H1 (cell line): ENCODE data around the gene OTOGL. TPM values are rescaled to one million over a fixed set of nuclear protein-coding genes. Genes with fewer than 3 reads are reported as not detected.

Source experiments
- ASH2L ChIP-seq: fragments of 200-600, 300-600 bp; sonication (generic); IDR thresholded peaks from one replicate; pipeline ENCODE4 v1.7.1; 2017; ENCODE audit warnings: low read length
- BACH1 ChIP-seq: IDR thresholded peaks from 2 replicates; pipeline ENCODE4 v1.6.1; 2012; ENCODE audit warnings: low read length, improper control_type of control experiment
- CHD7 ChIP-seq: fragments of 300-600 bp; sonication (generic); IDR thresholded peaks from 2 replicates; pipeline ENCODE4 v1.7.1; 2012; ENCODE audit warnings: low read length, moderate library complexity, mild to moderate bottlenecking, inconsistent platforms; ENCODE audit not compliant: insufficient replicate concordance
- PHF8 ChIP-seq: fragments of 200-600 bp; sonication (generic); conservative IDR thresholded peaks from 2 replicates; pipeline ENCODE4 v1.7.1; 2012; ENCODE audit warnings: low read depth, mild to moderate bottlenecking, inconsistent platforms, low read length, moderate library complexity
- POLR2A ChIP-seq, 2 experiments: IDR thresholded peaks; 1 replicate in 1 of 2; 2 replicates in 1 of 2; pipeline ENCODE4 v1.6.1; 2011; ENCODE audit warnings: low read depth in 2 of 2, low read length in 2 of 2, mild to moderate bottlenecking in 2 of 2; ENCODE audit errors: control extremely low read depth in 1 of 2
- POU5F1 ChIP-seq: IDR thresholded peaks from 2 replicates; pipeline ENCODE4 v1.6.1; 2011; ENCODE audit warnings: low read depth, mild to moderate bottlenecking, low read length, moderate library complexity
- SIN3A ChIP-seq, 2 experiments: IDR thresholded peaks in 1 of 2; conservative IDR thresholded peaks in 1 of 2; 2 replicates each; pipeline ENCODE4 v1.6.1; 2011 to 2012; ENCODE audit warnings: low read length in 2 of 2, improper control_type of control experiment in 1 of 2, low read depth in 1 of 2, mild to moderate bottlenecking in 1 of 2
- SP4 ChIP-seq: IDR thresholded peaks from 2 replicates; pipeline ENCODE4 v1.6.1; 2012; ENCODE audit warnings: low read length, inconsistent platforms
- TCF12 ChIP-seq: IDR thresholded peaks from 2 replicates; pipeline ENCODE4 v1.6.1; 2011; ENCODE audit warnings: low read depth, mild to moderate bottlenecking, low read length
- ZNF274 ChIP-seq: IDR thresholded peaks from 2 replicates; pipeline ENCODE4 v1.7.0; 2012; ENCODE audit warnings: low read length, borderline replicate concordance; ENCODE audit errors: extremely low read depth
- polyA plus RNA-seq, 7 experiments: library from polyadenylated mRNA; depleted of rRNA in 3 of 7; stranded (reverse) in 5 of 7; unstranded in 2 of 7; fragments of >200 nt in 5 of 7; fragments of 200-250 nt in 2 of 7; gene quantifications; 1 replicate in 5 of 7; 2 replicates in 1 of 7; 4 replicates in 1 of 7; pipeline versions ENCODE4 v1.2.1 to v1.2.3, GENCODE V29; 2011 to 2013; ENCODE audit warnings: missing spikeins in 2 of 7, mixed read lengths in 2 of 7
- total RNA-seq: library from RNA; stranded (reverse); fragmentation: NEBNext Ultra II Directional; extraction: Animal tissue kit (Norgen Biotek cat#: 25700); gene quantifications from 2 replicates; pipeline ENCODE4 v1.2.1, GENCODE V29; 2021
- TF ChIP-seq, protein P1 (sequence below): IDR thresholded peaks from 2 replicates; pipeline ENCODE4 v1.6.1; 2012; ENCODE audit warnings: low read length, inconsistent platforms

The OTOGL gene
- total and polyA plus RNA-seq, 2 of the 8 experiments (the other 6 are each of a cell fraction or from before 2014, with no cell fraction given): 0.12 to 0.17 TPM

DNA sequence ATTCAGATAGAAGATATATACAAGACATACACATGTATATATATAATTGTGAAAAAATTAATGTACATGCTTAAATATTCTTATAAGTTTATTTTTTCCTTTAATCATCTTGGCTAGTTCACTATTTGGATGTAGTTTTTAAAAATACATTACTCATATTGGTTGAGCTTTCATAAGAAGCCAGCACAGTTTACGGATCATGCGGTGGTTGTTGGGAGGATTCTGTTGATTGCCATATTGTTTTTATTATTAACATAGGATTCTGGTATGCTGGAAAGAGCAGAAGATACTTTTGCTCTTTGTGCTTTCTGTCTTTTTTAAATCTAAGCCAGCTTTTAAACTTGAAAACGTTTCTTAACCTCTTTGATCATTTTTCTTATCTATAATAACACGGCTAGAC, 163.4 kb downstream of the OTOGL start (continued):
- TF ChIP-seq CHD7: no peak
- TF ChIP-seq PHF8: no peak
- TF ChIP-seq BACH1: no peak
- no peak for TF ChIP-seq ASH2L
- TF ChIP-seq, protein P1, sequence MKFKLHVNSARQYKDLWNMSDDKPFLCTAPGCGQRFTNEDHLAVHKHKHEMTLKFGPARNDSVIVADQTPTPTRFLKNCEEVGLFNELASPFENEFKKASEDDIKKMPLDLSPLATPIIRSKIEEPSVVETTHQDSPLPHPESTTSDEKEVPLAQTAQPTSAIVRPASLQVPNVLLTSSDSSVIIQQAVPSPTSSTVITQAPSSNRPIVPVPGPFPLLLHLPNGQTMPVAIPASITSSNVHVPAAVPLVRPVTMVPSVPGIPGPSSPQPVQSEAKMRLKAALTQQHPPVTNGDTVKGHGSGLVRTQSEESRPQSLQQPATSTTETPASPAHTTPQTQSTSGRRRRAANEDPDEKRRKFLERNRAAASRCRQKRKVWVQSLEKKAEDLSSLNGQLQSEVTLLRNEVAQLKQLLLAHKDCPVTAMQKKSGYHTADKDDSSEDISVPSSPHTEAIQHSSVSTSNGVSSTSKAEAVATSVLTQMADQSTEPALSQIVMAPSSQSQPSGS: no peak
- no peak for TF ChIP-seq ZNF274
- no peak for TF ChIP-seq POLR2A (IDR thresholded peaks at IDR 0.05; ENCODE audit: control extremely low read depth in 1 of 2, low read depth in 2 of 2, low read length in 2 of 2)
- no peak for TF ChIP-seq SP4
- no peak for TF ChIP-seq SIN3A (conservative IDR thresholded peaks at IDR 0.05 in 1 of 2, IDR thresholded peaks at IDR 0.05 in 1 of 2; ENCODE audit: low read depth in 1 of 2, low read length in 2 of 2)
- TF ChIP-seq POU5F1: no peak
- no peak for TF ChIP-seq TCF12
